Measurements from ENCODE around the gene SFXN3.

SFXN3 gene

DNA sequence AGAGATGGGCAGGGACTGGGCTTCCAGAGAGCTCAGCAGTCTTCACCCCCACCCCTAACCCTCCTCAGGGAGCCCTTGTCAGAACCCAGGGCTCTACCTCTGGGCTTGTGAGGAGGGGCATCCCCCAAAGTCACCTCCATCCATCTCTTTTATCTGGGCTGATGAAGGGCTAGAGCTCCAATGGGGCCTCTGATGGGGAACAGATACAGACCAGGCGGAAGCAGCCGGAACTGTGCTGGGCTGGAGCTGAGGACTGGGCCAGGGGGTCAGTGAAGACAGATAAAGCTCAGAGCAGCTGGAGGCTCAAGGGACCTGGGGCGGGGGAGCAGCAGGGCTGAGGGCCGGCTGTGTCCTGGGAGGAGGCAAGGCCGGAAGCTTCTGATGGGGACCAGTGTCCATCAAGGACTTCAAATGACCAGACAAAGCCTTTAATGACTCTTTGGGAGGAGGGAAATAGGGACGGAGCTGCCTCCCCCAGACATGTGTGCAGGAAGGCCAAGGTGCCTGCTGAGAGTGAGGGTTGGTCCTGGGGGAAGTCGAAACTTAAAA, 40.9 kb downstream of the SFXN3 start:
- Histone ChIP-seq H3K36me3 (ENCODE audit: low read length) (no peaks in the 10 kb centered on the region), H3K9me2 (replicated peaks; ENCODE audit: insufficient read depth, low read length) (no peaks in the 10 kb centered on the region), H2AFZ (ENCODE audit: low read depth, low read length, severe bottlenecking) (no peak overlapping the region), H3F3A (ENCODE audit: insufficient read depth) (no peaks in the 10 kb centered on the region), H3K79me2 (ENCODE audit: insufficient read depth, low read length) (no peaks in the 10 kb centered on the region), H4K20me1 (ENCODE audit: low read depth, low read length) (no peaks in the 10 kb centered on the region), H3K4me2 (ENCODE audit: low read depth, low read length, poor library complexity, severe bottlenecking) (no peak overlapping the region), H3K27me3 (ENCODE audit: low read length) (no peaks in the 10 kb centered on the region), H3K9ac (ENCODE audit: low read length) (no peak overlapping the region), H3K4me3 (ENCODE audit: insufficient read depth, low read length, poor library complexity, severe bottlenecking) (no peak overlapping the region), H3K9me3 (ENCODE audit: insufficient read depth, low read length) (no peaks in the 10 kb centered on the region), H3K27ac (ENCODE audit: low read depth, low read length) (no peak overlapping the region)
- TF ChIP-seq EZH2phosphoT487 (conservative IDR thresholded peaks at IDR 0.05; ENCODE audit: low read length) = no peak
- TF ChIP-seq, protein P1, sequence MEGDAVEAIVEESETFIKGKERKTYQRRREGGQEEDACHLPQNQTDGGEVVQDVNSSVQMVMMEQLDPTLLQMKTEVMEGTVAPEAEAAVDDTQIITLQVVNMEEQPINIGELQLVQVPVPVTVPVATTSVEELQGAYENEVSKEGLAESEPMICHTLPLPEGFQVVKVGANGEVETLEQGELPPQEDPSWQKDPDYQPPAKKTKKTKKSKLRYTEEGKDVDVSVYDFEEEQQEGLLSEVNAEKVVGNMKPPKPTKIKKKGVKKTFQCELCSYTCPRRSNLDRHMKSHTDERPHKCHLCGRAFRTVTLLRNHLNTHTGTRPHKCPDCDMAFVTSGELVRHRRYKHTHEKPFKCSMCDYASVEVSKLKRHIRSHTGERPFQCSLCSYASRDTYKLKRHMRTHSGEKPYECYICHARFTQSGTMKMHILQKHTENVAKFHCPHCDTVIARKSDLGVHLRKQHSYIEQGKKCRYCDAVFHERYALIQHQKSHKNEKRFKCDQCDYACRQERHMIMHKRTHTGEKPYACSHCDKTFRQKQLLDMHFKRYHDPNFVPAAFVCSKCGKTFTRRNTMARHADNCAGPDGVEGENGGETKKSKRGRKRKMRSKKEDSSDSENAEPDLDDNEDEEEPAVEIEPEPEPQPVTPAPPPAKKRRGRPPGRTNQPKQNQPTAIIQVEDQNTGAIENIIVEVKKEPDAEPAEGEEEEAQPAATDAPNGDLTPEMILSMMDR (IDR thresholded peaks at IDR 0.05; ENCODE audit: insufficient read depth, low read length, poor library complexity, severe bottlenecking) = no peak

DNA sequence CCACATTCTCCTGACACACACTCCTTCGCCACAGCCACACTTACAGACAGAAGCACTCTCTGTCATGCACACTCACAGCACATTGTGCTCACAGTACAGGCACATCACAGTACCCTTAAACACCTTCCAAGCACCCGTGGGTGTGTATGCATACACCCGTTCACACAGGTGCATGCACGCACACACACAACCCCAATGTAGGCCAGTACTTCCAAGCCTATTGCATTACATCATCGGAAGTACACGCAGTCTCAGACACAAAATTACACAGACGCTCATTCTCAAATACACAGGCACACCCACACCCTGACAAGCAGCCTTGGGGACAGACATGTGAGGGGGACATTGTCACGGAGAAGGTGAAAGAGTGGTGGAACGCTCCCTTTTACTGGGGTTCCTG, 41.9 kb downstream of the SFXN3 start:
- H3K9me2 ChIP-seq (replicated peaks; ENCODE audit: insufficient read depth, low read length) = no peaks in the 10 kb centered on the region
- H3F3A ChIP-seq (ENCODE audit: insufficient read depth) = no peaks in the 10 kb centered on the region
- no peak overlapping the region for H3K4me2 ChIP-seq (ENCODE audit: low read depth, low read length, poor library complexity, severe bottlenecking)
- H2AFZ ChIP-seq (ENCODE audit: low read depth, low read length, severe bottlenecking) = no peak overlapping the region
- H3K9me3 ChIP-seq (ENCODE audit: insufficient read depth, low read length) = no peaks in the 10 kb centered on the region
- TF ChIP-seq, protein P1 (IDR thresholded peaks at IDR 0.05; ENCODE audit: insufficient read depth, low read length, poor library complexity, severe bottlenecking) = no peak
- TF ChIP-seq EZH2phosphoT487 (conservative IDR thresholded peaks at IDR 0.05; ENCODE audit: low read length) = no peak
- H3K27ac ChIP-seq (ENCODE audit: low read depth, low read length) = no peak overlapping the region
- H3K4me3 ChIP-seq (ENCODE audit: insufficient read depth, low read length, poor library complexity, severe bottlenecking) = no peak overlapping the region
- no peaks in the 10 kb centered on the region for H4K20me1 ChIP-seq (ENCODE audit: low read depth, low read length)
- H3K79me2 ChIP-seq (ENCODE audit: insufficient read depth, low read length) = no peaks in the 10 kb centered on the region
- H3K9ac ChIP-seq (ENCODE audit: low read length) = no peak overlapping the region
- no peaks in the 10 kb centered on the region for H3K27me3 ChIP-seq (ENCODE audit: low read length)
- H3K36me3 ChIP-seq (ENCODE audit: low read length) = no peaks in the 10 kb centered on the region

DNA sequence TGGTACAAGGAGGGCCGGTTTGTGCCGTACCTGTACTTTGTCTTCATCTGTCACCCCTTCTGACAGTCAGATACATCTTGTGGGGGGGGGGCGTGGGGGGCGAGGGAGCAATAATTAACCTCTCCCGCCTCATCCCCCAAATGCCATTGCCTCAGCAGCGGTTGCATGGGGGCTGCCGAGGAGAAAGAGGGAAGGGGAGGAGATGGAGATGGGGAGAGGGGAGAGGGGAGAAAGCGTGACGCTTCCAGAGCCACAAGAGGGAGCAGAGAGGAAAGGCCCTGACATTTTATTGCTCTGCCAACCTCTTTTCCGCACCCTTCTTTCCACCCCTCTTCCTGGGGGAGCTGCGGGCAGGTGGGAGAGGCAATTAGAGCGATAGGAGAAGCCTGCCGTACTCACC, 42.6 kb downstream of the SFXN3 start:
- Histone ChIP-seq H4K20me1 (ENCODE audit: low read depth, low read length) (no peaks in the 10 kb centered on the region), H3K4me3 (ENCODE audit: insufficient read depth, low read length, poor library complexity, severe bottlenecking) (no peak overlapping the region), H3K9me3 (ENCODE audit: insufficient read depth, low read length) (no peaks in the 10 kb centered on the region), H3K4me2 (ENCODE audit: low read depth, low read length, poor library complexity, severe bottlenecking) (no peak overlapping the region), H3F3A (ENCODE audit: insufficient read depth) (no peaks in the 10 kb centered on the region), H3K36me3 (ENCODE audit: low read length) (no peaks in the 10 kb centered on the region), H3K9ac (ENCODE audit: low read length) (no peak overlapping the region), H3K27me3 (ENCODE audit: low read length) (no peaks in the 10 kb centered on the region), H2AFZ (ENCODE audit: low read depth, low read length, severe bottlenecking) (no peak overlapping the region), H3K9me2 (replicated peaks; ENCODE audit: insufficient read depth, low read length) (no peaks in the 10 kb centered on the region), H3K79me2 (ENCODE audit: insufficient read depth, low read length) (no peaks in the 10 kb centered on the region), H3K27ac (ENCODE audit: low read depth, low read length) (no peak overlapping the region)
- TF ChIP-seq, protein P1 (IDR thresholded peaks at IDR 0.05; ENCODE audit: insufficient read depth, low read length, poor library complexity, severe bottlenecking) = no peak
- no peak for TF ChIP-seq EZH2phosphoT487 (conservative IDR thresholded peaks at IDR 0.05; ENCODE audit: low read length)
